GM19043 (cell line): ENCODE data around the gene HDDC2.

ENCODE experiments used
- ATAC-seq: cut with Tn5 transposase; IDR thresholded peaks from one replicate; pipeline ENCODE4 v1.9.1; 2021; ENCODE audit warnings: low read depth; ENCODE audit not compliant: unreplicated experiment

The HDDC2 gene

GRCh38 chr6:125245109-125245508 is 56.7 kb downstream of the HDDC2 start:
- no peak for ATAC-seq

GRCh38 chr6:125237764-125238163 is 64.0 kb downstream of the HDDC2 start:
- ATAC-seq = no peak

- no peak for ATAC-seq
These were observed 65.0 kb downstream of the HDDC2 start for GRCh38 chr6:125236536-125237327.

- ATAC-seq = no peak
These were observed 68.6 kb downstream of the HDDC2 start for GRCh38 chr6:125233202-125233601.

GRCh38 chr6:125232466-125232865 is 69.3 kb downstream of the HDDC2 start:
- no peak for ATAC-seq

GRCh38 chr6:125231574-125232343 is 70.0 kb downstream of the HDDC2 start:
- ATAC-seq = no peak

GRCh38 chr6:125231133-125231532 is 70.6 kb downstream of the HDDC2 start:
- ATAC-seq = no peak

- ATAC-seq = no peak
These were observed 71.1 kb downstream of the HDDC2 start for GRCh38 chr6:125230674-125231073.

- no peak for ATAC-seq
These were observed 72.7 kb downstream of the HDDC2 start for GRCh38 chr6:125228981-125229479.

- ATAC-seq = no peak
These were observed 74.5 kb downstream of the HDDC2 start for GRCh38 chr6:125227244-125227643.
